Liver (tissue), 9 donors: ENCODE data around the gene LGALSL. TPM values are rescaled to one million over a fixed set of nuclear protein-coding genes. Genes with fewer than 3 reads are reported as not detected.

Experiments used
- DNase-seq: peaks from one replicate; pipeline ENCODE4 v3.0.0-alpha.2; 2017; ENCODE audit warnings: low spot score
- H3K27ac ChIP-seq, 2 donors: one replicate each; pipeline ENCODE4 v1.7.0; 2013; ENCODE audit warnings: inconsistent platforms in 2 of 2, low read length in 2 of 2, control low read depth in 1 of 2, low read depth in 1 of 2, mild to moderate bottlenecking in 1 of 2
- H3K27me3 ChIP-seq, 4 donors: one replicate each; pipeline versions ENCODE4 v1.6.1 to v1.7.0; 2013; ENCODE audit warnings: low read length in 3 of 4, inconsistent platforms in 1 of 4, mild to moderate bottlenecking in 1 of 4, moderate library complexity in 1 of 4; ENCODE audit not compliant: control insufficient read depth in 4 of 4, insufficient read depth in 4 of 4
- H3K36me3 ChIP-seq, 4 donors: one replicate each; pipeline versions ENCODE4 v1.6.1 to v1.7.0; 2013; ENCODE audit warnings: low read length in 3 of 4, mild to moderate bottlenecking in 3 of 4, low read depth in 1 of 4, moderate library complexity in 1 of 4; ENCODE audit not compliant: control insufficient read depth in 4 of 4, insufficient read depth in 3 of 4
- H3K4me1 ChIP-seq, 4 donors: one replicate each; pipeline versions ENCODE4 v1.6.1 to v1.7.0; 2013; ENCODE audit warnings: low read length in 3 of 4, mild to moderate bottlenecking in 3 of 4, moderate library complexity in 1 of 4; ENCODE audit not compliant: control insufficient read depth in 4 of 4, insufficient read depth in 4 of 4
- H3K4me3 ChIP-seq, 3 donors: one replicate each; pipeline versions ENCODE4 v1.6.1 to v1.7.0; 2013; ENCODE audit warnings: low read length in 3 of 3, control low read depth in 1 of 3, low read depth in 1 of 3, mild to moderate bottlenecking in 1 of 3
- H3K9ac ChIP-seq, 2 donors: one replicate each; pipeline ENCODE4 v1.7.0; 2013; ENCODE audit warnings: low read length in 2 of 2, mild to moderate bottlenecking in 2 of 2, moderate library complexity in 2 of 2, control low read depth in 1 of 2, low read depth in 1 of 2
- H3K9me3 ChIP-seq, 4 donors: one replicate each; pipeline versions ENCODE4 v1.6.1 to v1.7.0; 2013; ENCODE audit warnings: low read length in 3 of 4; ENCODE audit not compliant: control insufficient read depth in 4 of 4
- EGR1 ChIP-seq, 2 donors: IDR thresholded peaks; 2 replicates each; pipeline ENCODE4 v1.6.1; 2016 to 2018; ENCODE audit warnings: antibody characterized with exemption in 2 of 2, low read depth in 2 of 2
- FOXA1 ChIP-seq: IDR thresholded peaks from 2 replicates; pipeline ENCODE4 v1.6.1; 2016; ENCODE audit warnings: antibody characterized with exemption
- FOXA2 ChIP-seq: IDR thresholded peaks from 2 replicates; pipeline ENCODE4 v1.6.1; 2016; ENCODE audit warnings: antibody characterized with exemption
- GABPA ChIP-seq, 2 donors: IDR thresholded peaks in 1 of 2; conservative IDR thresholded peaks in 1 of 2; 2 replicates each; pipeline ENCODE4 v1.6.1; 2016; ENCODE audit warnings: antibody characterized with exemption in 2 of 2, mild to moderate bottlenecking in 1 of 2, moderate library complexity in 1 of 2
- HNF4A ChIP-seq, 2 donors: conservative IDR thresholded peaks; 2 replicates each; pipeline ENCODE4 v1.6.1; 2016; ENCODE audit warnings: antibody characterized with exemption in 2 of 2, mild to moderate bottlenecking in 2 of 2
- HNF4G ChIP-seq: IDR thresholded peaks from 2 replicates; pipeline ENCODE4 v1.6.1; 2016; ENCODE audit warnings: antibody characterized with exemption
- JUND ChIP-seq, 2 donors: IDR thresholded peaks; 2 replicates each; pipeline ENCODE4 v1.6.1; 2016; ENCODE audit warnings: antibody characterized with exemption in 2 of 2
- MAX ChIP-seq: IDR thresholded peaks from 2 replicates; pipeline ENCODE4 v1.6.1; 2016; ENCODE audit warnings: antibody characterized with exemption
- NR2F2 ChIP-seq: IDR thresholded peaks from 2 replicates; pipeline ENCODE4 v1.6.1; 2016; ENCODE audit warnings: antibody characterized with exemption
- REST ChIP-seq: IDR thresholded peaks from 2 replicates; pipeline ENCODE4 v1.6.1; 2016; ENCODE audit warnings: antibody characterized with exemption, mild to moderate bottlenecking
- RXRA ChIP-seq, 2 donors: IDR thresholded peaks; 2 replicates each; pipeline ENCODE4 v1.6.1; 2017 to 2018; ENCODE audit warnings: antibody characterized with exemption in 2 of 2, mild to moderate bottlenecking in 1 of 2
- TAF1 ChIP-seq: conservative IDR thresholded peaks from 2 replicates; pipeline ENCODE4 v1.6.1; 2016; ENCODE audit warnings: antibody characterized with exemption, mild to moderate bottlenecking
- ZBTB33 ChIP-seq: IDR thresholded peaks from 2 replicates; pipeline ENCODE4 v1.6.1; 2016; ENCODE audit warnings: antibody characterized with exemption
- WGBS: extraction: QIAGEN DNeasy Blood & Tissue Kit; methylation state at CpG from one replicate; pipeline ENCODE4 v1.1.7; 2013; 5-methylcytosine and 5-hydroxymethylcytosine counted together
- polyA plus RNA-seq, 2 donors: library from polyadenylated mRNA; stranded (reverse) in 1 of 2; unstranded in 1 of 2; fragments of 200-250 nt in 1 of 2; fragments of >200 nt in 1 of 2; fragmentation: Nextera tagmentation in 1 of 2; extraction: Ambion mirVana in 1 of 2; gene quantifications; one replicate each; pipeline versions ENCODE4 v1.2.1 to v1.2.3, GENCODE V29; 2013 to 2015
- total RNA-seq, 2 donors: library from RNA; depleted of rRNA; stranded (reverse); fragments of >200 nt; gene quantifications; one replicate each; pipeline ENCODE4 v1.2.3, GENCODE V29; 2014
- donor health status: healthy.
- donor health status: healthy.
- donor health status: healthy.
- donor health status: healthy.
- donor health status: healthy.

LGALSL gene
- total and polyA plus RNA-seq, 4 donors = 2.4 to 8.7 (median 3.8) TPM

- no peak for TF ChIP-seq ZBTB33
- no peak for TF ChIP-seq GABPA (IDR thresholded peaks at IDR 0.05 in 1 of 2, conservative IDR thresholded peaks at IDR 0.05 in 1 of 2)
- TF ChIP-seq EGR1 (IDR thresholded peaks at IDR 0.05; ENCODE audit: low read depth in 2 of 2) = no peak
Measured at GRCh38 chr2:64474636-64475035, 20.7 kb downstream of the LGALSL start (continued).

GRCh38 chr2:64477037-64477436, 23.1 kb downstream of the LGALSL start:
- TF ChIP-seq FOXA2 (no peak), HNF4G (no peak), MAX (no peak), FOXA1 (no peak), ZBTB33 (no peak), TAF1 (no peak), REST (no peak), HNF4A (conservative IDR thresholded peaks at IDR 0.05) (no peak), RXRA (IDR thresholded peaks at IDR 0.05) (no peak)
- Histone ChIP-seq H3K27ac (no peak overlapping the region), H3K9ac (no peak overlapping the region), H3K4me1 (no peaks in the 10 kb centered on the region), H3K4me3 (no peak overlapping the region), H3K27me3 (no peaks in the 10 kb centered on the region), H3K36me3 (no peaks in the 10 kb centered on the region), H3K9me3 (no peaks in the 10 kb centered on the region)
- WGBS = 91% methylated on average over 1 of the region's 1 CpG
- DNase-seq = no peak

GRCh38 chr2:64477979-64478378, 24.0 kb downstream of the LGALSL start:
- 94% methylated on average over 4 of the region's 4 CpGs for WGBS
- no peak overlapping the region for H3K27ac ChIP-seq
- no peaks in the 10 kb centered on the region for H3K9me3 ChIP-seq
- no peaks in the 10 kb centered on the region for H3K4me1 ChIP-seq
- TF ChIP-seq JUND (IDR thresholded peaks at IDR 0.05) = no peak
- TF ChIP-seq EGR1 (IDR thresholded peaks at IDR 0.05; ENCODE audit: low read depth in 2 of 2) = no peak
- no peak for TF ChIP-seq NR2F2
- no peak for TF ChIP-seq TAF1
- no peak for DNase-seq
- no peaks in the 10 kb centered on the region for H3K27me3 ChIP-seq
- no peaks in the 10 kb centered on the region for H3K36me3 ChIP-seq
- no peak overlapping the region for H3K9ac ChIP-seq
- no peak overlapping the region for H3K4me3 ChIP-seq
